Measurements from ENCODE around the gene THADA.

- TF ChIP-seq CTCF (IDR thresholded peaks at IDR 0.05; ENCODE audit: borderline replicate concordance, extremely low read depth, low read length, poor library complexity, severe bottlenecking) (no peak), EZH2 (IDR thresholded peaks at IDR 0.05; ENCODE audit: borderline replicate concordance, low read depth, low read length, severe bottlenecking) (no peak)
These were observed 154.6 kb downstream of the THADA start for GRCh38 chr2:43441195-43441594.
